ENCODE data around the gene PPP1R7.

PPP1R7 gene

DNA sequence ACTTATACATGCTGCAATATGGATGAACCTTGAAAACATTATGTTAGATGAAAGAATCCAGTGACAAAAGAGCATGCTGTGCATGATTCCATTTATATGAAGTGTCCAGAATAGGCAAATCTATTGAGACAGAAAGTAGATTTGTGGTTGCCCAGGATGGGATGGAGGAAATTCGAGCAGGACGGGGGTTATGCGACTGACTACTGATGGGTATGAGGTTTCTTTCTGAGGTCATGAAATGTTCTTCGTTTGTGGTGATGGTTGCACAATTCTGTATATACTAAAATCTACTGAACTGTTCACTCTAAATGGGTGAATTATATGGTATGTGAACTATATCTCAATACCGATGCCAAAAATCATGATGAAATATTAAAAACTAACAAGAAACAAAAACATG lies 29.3 kb upstream of the PPP1R7 start:
- DNase-seq, result no peak

DNA sequence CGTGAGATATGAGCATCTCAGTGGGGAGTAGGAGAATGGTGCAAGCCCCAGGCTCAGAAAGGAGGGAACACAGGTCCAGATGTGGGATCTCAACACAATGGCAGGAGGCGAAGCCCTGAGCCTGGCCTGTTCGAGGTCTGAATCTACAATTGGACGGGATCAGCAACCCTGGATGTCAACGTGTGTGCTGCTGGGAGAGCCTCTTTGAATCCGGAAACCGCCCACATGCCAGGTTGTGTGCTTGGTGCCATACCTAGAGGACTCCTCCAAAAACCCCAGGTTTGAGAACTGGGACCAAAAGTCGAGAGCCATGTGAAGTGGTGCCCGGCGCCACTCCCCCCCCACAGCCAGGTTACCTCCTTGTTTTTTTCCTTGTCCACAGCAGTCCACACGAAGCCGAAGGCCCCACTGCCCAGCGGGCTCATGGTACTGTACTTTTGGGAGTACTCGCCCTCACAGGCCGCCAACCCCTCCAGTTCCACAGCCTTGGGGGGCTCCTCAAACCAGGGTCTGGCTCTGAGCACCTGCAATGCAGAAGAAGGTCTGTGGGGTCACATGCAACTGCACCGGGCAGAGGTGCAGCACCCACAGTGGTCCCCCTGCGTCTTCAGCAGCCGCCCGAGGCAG lies 27.8 kb upstream of the PPP1R7 start:
- no peak for DNase-seq

DNA sequence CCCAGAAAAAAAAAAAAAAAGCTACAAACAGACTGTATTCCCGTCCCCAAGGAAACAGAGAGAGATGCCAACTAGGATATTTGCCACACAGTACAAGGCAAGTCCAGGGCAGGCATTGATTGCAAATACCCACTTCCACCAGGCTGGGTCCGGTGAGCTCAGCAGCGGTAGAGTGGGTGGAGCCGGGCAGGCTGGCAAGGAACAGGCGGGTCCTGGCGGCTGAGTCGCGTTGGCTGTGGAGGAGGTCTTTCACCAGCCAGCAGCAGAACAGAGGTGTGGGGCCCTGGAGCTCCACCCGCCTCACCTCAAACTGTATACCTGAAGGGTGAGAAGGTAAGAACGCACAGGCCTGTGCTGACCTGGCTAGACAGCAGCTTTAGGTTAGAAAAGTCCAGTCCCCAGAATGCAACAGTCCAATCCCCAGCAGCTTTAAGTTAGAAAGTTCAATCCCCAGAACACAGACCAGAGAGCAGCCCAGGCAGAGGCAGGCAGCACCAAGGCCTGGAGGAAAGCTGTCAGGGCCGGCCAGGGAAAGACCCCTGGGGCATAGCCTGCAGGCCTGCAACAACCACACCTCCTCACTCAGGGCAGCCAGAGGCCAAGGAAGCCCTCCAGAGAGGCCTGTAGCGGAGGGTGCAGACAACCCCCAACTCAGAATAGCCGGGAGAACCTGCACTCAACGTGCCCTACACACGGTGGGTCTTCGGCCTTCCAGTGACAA lies 26.3 kb upstream of the PPP1R7 start:
- DNase-seq, result no peak

DNA sequence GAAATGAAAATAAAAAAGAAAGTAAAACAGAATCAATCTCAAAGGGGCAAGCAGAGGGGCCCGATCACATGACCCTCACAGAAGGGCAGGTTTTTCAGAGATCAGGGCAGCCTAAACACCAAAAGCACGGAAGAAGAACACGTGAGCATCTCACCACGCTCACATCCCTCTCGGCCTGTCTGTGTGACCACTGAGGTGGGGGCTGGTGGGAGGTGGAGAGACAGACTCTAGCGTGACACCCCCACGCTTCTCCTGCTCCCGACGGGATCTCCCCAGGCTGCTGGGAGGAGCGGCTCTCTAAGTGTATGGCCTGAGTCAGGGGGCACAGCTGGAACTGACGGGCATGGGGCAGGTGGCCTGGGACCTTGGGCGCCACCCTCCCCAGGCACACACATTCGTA lies 24.6 kb upstream of the PPP1R7 start:
- no peak for DNase-seq

DNA sequence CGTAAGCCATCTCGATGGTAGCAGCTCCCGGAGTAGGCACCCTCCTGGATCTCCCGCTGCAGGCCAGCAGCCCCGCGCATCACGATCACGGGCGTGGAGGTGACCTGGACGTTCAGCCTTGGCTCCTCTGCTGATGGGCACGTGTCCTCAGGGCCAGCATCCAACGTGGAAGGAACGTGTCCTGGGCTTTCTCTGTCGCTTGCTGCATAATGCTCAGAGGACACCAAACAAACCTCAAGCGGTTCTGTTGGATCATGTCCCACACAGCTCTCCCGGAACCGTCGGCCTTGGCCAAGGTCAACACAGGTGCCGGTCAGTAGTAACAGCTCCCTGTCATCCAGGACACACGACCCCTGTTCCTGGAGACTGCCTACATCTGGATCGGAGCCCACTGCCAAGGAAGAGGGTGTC lies 24.1 kb upstream of the PPP1R7 start:
- no peak for DNase-seq

DNA sequence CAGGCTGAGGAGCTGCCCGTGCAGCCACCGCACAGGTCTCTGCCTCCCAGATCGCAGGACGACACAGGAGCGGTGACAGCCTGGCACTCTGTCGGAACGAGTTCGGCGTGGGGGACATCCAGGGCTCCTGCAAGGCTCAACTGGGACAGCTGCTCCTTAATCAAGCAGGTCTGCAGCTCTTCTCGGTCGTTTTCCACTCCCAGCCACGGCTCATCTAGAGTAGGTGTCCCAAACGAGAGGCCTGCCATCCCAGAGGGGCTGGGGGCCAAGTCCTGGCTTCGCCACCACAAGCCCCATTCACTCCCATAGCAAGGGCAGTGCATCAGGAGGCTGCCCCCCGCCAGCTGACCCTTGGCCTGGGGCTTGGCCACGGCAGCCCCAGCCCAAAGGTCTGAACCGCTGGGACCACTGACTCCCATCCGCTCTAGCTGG lies 23.5 kb upstream of the PPP1R7 start:
- DNase-seq, result no peak

DNA sequence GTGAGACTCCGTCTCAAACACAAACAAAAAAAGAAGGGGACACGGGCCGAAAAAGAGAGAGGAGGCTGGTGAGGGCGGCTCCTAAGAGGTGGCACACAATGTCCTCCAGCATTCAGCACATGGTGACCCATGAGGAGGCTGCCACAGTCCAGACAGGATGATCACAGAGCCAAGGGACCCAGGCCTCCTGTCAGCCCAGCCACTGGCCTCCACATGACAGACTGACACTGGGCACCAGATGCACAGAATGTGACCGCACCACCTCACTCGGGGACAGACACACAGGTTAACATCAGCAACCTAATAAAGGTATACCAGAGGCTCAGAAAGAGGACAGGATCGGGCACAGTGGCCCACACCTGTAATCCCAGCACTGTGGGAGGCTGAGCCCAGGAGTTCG lies 22.0 kb upstream of the PPP1R7 start:
- DNase-seq, result no peak

DNA sequence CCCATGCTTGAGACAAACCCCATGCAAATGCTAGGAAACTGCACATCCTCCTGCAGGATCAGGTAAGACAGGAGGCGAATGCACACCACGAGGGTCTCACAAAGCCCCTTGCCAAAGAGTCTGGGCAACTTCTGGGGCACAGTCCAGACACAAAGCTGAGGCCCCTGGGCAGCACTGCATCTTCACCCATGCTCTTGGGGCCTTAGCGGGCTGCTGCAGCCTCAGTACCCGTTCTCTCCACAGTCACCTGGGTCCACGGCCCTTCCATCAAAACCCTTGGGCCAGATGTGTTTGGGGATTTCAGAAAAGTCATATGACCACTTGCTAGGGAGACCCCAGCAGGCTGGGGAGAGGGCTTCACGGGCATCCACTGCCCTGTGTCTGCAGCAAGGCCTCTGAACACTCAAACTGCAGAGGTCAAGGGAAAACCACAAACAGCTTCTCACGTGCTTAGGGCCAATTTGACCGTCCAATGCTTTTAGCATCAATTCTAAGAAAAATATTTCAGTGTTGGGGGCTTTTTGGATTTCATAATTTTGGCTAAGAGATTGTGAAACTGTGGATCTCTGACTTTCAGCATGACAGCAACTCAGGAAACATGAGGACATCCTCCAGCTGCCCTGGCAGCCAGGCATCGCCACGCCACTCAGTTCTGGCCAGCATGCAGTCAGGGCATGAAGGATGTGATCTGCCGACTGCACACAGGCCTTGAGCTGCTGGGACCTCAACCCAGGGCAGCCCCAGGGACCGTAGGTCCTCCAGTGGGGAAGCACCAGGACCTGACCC lies 21.0 kb upstream of the PPP1R7 start:
- DNase-seq, result no peak

DNA sequence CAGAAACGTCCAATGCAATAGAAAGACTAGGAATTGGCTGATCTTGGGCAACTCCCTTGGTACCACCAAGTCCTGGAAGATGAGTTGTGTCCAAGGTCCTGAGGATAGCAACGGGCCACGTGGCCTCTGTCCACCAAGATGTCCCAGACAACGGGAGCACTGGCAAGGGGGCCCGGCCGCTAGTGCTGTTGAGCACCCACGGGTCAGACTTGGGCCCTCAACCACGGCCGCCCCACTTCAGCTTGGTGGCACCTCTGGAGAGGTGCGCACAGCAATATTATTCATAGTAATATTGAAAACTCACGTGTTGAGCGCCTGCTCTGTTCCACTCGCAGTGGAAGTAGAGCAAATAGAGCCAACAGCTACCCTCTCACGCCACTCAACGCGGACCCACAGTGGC lies 20.0 kb upstream of the PPP1R7 start:
- no peak for DNase-seq

DNA sequence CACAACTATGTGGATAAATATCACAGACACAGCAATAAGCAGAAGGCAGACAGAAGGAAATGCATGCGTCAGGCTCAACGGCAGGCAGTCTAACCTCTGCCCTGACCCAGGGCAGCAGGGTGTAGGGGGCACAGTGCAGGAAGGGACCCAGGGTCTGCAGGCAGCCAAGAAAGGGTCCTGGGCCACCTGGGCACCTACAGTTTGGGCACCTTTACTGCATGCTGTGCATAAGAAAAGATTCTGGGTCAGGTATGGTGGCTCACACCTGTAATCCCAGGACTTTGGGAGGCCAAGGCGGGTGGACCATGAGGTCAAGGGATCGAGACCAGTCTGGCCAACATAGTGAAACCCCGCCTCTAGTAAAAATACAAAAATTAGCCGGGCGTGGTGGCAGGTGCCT lies 18.7 kb upstream of the PPP1R7 start:
- DNase-seq, result no peak

DNA sequence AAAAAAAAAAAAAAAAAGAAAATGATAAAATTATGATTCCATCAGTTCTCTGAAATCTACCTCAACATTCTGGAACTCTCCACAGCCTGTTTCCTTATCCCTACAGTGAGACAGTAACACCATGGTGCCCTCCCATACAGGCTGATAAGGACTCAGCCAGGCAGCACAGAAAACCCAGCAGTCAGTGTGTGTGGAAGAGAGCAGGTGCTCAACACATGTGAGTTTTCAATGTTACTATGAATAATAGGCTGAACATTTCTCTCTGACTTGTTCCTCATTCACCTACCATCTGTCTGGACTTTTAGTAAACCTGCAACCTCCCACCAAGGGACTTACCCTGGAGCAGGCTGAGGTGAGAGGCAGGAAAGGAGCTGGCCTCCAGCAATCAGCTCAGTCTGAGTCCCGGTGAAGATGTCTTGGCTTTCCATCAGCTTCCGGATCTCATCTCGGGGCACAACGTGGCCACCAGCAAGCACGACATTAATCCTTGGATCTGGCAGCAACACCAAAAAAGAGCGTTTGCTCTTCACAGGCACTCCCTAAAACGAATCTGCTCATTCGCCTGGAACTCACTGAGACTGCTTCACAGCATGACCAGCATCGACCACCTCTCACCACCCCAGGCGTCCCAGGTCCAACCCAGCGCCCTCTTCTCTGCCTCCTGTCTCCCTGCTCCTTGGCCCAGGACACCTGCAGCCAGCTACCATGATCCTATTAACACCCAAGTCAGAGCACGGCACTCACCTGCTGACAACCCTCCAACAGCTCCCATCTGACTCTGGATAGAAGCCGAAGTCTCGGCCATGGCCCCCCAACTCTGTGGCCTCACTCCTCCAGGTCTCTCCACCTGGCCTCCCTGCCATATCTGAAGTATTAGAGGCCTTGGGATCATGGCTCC lies 17.5 kb upstream of the PPP1R7 start:
- no peak for DNase-seq

DNA sequence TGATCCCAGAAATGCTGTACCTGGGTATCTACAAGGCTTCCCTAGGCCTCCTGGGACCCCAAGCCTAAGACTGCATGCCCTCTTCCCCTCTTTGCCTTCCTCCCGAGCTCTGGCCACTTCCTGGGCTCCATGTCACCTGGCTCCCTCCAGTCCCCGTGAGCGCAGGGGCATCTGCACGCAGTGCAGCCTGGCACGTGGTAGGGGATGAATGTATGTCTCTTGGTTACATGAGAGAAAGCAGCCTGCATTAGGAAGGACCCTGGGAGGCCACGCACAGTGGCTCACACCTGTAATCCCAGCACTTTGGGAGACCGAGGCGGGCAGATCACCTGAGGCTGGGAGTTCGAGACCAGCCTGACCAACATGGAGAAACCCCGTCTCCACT lies 16.8 kb upstream of the PPP1R7 start:
- DNase-seq, result no peak

DNA sequence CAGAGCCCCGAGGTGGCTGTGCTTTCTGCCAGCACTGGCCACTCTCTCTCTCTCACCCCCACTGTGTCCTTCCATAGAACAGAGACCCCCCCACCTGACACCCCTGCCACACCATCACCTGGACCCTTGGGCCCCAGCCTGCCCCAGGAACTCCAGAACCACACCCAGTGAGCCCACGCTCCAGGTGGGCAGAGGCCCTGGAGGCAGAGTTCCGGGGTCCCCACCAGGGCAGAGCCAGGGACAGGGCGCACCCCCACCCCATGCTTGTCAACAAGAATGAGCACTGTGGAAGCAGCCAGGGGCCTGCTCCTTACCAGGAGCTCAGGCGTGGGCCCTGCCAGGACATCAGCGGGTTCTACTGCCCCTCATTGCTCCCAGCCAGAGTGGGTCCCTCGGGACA lies 15.6 kb upstream of the PPP1R7 start:
- DNase-seq, result no peak

DNA sequence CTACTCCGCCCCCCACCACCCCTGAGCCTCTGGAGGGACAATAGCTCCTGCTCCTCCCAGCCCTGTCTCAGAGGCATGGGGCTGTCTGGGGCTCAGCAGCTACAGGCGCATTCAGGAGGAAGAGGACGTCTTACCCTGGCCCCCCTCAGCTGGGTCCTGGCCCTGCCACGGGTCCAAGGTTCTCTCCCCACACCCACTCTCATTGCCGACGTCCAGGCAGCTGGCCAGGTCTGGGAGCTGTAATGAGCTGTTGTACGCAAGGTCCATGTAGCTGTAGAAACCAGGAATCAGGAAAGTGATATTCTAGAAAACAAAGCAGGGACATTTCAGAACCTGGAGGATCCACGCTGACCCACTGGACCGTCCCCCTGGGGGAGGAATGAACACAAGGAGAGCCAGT lies 14.5 kb upstream of the PPP1R7 start:
- DNase-seq, result no peak

DNA sequence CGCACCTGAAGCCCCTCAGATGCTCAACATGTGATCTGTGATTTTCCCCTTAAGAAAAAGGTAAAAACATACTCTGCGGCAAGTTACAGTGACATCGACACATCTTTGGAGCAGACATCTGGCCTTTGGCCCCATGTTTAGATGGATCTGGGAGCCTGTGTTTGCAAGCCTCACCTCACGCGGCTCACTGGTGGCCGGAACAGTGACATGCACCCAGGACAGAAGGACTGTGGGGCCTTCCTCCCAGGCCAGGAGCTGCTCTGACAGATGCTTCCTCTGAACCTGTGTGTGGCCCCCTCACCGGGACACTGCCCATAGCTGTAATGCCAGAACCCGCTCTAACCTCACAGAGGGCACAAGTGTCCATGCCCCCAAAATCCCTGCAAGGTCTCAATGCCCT lies 14.1 kb upstream of the PPP1R7 start:
- no peak for DNase-seq

DNA sequence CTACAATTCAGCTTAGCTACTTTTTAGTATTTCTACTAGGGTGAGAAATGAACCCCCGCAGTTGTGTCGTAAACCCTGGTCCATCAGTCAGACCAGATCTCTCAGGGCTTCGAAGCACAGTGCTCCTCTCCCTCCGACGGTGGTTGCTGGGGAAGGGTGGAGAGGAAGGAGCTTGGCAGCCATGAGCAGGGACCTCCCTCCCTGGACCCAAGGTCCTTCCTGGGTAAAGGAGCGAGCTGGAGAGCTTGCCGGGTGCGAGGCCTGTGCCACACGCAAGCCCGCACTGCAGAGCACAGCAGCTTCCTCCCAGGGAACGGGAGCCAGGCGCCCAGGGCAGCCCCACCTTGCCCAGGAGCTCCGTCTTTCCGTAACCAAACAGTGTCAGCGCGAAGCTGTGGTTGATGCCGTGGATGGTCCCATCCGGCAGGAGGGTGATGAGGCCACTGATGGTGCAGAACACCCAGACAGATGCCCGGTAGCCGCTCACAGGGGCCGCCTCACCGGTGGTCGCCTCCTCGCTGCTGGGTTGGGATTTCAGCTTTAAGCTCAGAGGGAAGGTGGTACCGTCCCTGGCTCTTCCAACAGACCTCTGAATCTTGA lies 13.5 kb upstream of the PPP1R7 start:
- DNase-seq, result no peak

DNA sequence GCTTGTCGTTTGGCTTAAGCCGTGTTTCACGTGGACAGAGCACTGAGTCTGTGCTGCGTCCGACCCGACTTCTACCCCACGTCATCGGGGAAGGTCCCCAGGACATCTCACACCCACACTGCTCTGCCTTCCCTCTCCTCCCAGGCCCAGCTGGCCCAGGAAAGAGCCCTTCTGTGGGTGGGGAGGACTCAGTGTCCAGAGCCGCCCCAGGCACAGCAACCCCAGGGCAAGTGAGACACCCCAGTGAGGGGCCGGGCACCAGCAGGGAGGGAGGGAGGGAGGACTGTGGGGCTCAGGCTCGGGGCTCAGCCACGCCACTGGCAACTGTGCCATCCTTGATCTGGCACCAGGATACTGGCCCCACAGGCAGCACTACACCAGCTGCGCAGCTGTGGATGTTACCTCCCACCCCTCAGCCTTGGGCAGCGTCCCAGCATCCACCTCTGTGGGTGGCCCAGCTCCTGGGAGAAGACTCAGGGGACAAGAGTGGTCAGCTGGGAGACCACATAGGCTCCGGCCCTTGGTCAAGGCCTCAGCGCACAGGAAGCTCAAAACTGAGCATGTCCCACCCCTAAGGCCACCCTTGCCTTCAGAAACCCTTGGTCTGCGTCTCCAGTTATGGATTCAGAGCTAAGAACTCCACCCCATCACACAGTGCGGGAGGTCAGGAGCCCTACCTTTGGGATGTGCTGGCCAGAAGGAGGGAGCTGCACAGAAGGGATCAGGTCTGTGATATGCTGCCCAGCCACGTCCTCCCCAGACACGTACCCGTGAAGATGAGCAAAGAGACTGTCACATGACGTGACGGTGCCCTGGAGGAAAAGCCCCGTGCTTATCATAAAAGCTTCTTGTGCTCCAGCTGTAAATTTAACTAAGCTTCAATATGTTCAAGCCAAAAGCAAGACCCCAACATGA lies 12.7 kb upstream of the PPP1R7 start:
- no peak for DNase-seq

DNA sequence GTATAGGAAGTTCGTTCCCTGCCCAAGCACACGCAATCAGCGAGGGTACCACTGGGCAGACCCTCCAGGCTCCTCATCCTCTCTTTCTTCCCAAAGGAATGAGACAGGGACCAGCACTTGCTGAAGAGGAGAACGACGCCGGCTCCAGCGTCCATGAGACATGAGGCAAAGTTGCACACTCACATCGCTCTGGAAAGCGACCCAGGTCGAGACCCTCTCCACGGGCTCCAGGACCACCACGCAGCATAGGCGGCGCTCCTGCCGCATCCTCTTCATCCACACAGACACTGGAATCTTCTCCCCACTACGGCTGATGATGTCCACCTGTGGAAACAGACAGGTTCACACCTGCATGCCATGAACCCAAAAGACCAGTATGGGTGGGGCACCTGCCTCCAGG lies 11.8 kb upstream of the PPP1R7 start:
- DNase-seq, result no peak

DNA sequence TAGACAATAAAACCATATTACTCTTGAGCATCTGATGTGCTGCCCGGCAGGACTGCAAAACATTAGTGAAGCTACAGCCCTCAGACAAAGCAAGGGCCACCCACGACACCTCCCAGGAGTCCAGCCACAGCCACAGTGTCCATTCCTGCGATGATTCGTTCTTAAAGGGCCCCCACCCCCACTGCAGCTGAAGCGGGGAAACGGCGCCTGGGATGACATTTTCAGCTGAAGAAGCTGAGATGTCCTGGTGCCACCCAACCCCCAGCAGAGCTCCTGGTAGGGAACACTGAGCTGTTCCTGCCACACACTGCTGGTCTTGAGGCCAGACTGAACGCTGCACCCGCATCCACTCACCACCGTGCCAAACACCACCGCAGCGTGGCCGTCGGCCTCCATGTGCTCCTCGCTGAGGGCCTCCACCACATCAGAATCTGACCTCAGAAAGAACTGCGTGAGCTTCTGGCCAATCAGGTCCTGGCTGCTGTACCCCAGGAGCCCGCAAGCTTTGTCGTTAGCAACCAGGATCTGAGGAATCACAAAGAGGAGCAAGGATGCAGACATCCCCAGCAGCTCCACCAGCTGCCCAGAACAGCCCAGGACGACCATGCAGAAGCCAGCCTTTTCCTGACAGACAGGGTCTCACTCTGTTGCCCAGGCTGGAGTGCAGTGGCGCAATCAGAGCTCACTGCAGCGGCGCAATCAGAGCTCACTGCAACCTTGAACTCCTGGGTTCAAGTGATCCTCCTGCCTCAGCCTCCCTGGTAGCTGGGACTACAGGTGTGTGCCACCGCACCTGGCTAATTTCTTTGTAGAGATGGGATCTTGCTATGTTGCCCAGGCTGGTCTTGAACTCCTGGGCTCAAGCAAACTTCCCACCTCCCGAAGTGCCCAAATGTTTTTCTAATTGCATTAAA lies 10.5 kb upstream of the PPP1R7 start:
- DNase-seq, result no peak

DNA sequence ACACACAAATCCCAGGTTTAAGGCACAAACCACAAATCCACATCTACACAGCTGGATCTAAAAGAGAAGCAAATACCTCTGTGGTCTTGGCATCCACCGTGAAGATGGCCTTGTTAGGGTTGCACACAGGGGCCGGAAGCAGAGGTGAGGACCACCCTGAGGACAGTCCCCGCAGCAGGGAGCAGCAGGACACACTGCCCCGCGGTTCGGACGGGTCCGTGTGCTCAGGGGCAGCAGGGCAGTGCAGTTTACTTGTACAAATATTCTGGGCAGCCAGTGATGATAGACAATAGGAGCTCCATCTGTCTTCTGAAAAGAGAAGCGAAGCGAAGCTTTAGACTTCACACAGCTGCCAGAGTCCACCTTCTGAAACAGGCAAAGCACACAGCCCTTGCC lies 9.8 kb upstream of the PPP1R7 start:
- DNase-seq, result no peak
